Naive thymus-derived CD4-positive, alpha-beta T cell (primary cell): ENCODE results near the gene ANKRD9. TPM values are rescaled to one million over a fixed set of nuclear protein-coding genes. Genes with fewer than 3 reads are reported as not detected.

ENCODE experiments used
- ATAC-seq: fragments of 150-1000 bp; cut with Tn5 transposase; 2 replicates; pipeline ENCODE4 v1.10.0; 2021; ENCODE audit warnings: mild to moderate bottlenecking, moderate library complexity
- CTCF ChIA-PET: fragments of 350-600 bp; sonication (Branson Sonifier 250); formaldehyde crosslinking; loops from one replicate; lab custom pipeline; 2021; ENCODE audit warnings: antibody characterized with exemption; lab: Charles Lee
- POLR2A ChIA-PET: fragments of 350-600 bp; sonication (Branson Sonifier 250); formaldehyde crosslinking; loops from one replicate; lab custom pipeline; 2021; ENCODE audit warnings: antibody characterized with exemption, inconsistent platforms; lab: Charles Lee
- DNase-seq, 9 donors: peaks; one replicate each; pipeline versions ENCODE4 v3.0.0 to v3.0.0-alpha.2; 2020 to 2022; ENCODE audit warnings: mixed read lengths in 1 of 9
- H3K27ac ChIP-seq: one replicate; pipeline ENCODE4 v1.7.0; 2013; ENCODE audit warnings: mild to moderate bottlenecking, low read depth, low read length, moderate library complexity
- H3K27me3 ChIP-seq, 2 donors: one replicate each; pipeline ENCODE4 v1.7.0; 2013; ENCODE audit warnings: low read length in 2 of 2, mild to moderate bottlenecking in 2 of 2, moderate library complexity in 2 of 2; ENCODE audit not compliant: control insufficient read depth in 2 of 2, insufficient read depth in 2 of 2
- H3K36me3 ChIP-seq, 3 experiments: 1 replicate in 2 of 3; 2 replicates in 1 of 3; pipeline ENCODE4 v1.7.0; 2013; ENCODE audit warnings: low read length in 3 of 3, mild to moderate bottlenecking in 3 of 3, moderate library complexity in 1 of 3; ENCODE audit not compliant: insufficient read depth in 3 of 3, control insufficient read depth in 2 of 3
- H3K4me1 ChIP-seq, 2 donors: one replicate each; pipeline ENCODE4 v1.7.0; 2013; ENCODE audit warnings: low read length in 2 of 2, mild to moderate bottlenecking in 2 of 2, moderate library complexity in 1 of 2; ENCODE audit not compliant: control insufficient read depth in 2 of 2, insufficient read depth in 2 of 2
- H3K4me3 ChIP-seq: 2 replicates; pipeline ENCODE4 v1.7.0; 2013; ENCODE audit warnings: mild to moderate bottlenecking, low read length
- H3K9me3 ChIP-seq, 3 experiments: 1 replicate in 2 of 3; 2 replicates in 1 of 3; pipeline ENCODE4 v1.7.0; 2013; ENCODE audit warnings: low read length in 3 of 3; ENCODE audit not compliant: control insufficient read depth in 2 of 3
- H3K27ac Mint-ChIP-seq, 9 donors: one replicate each; pipeline ENCODE4 v1.8.0; 2020 to 2022; ENCODE audit warnings: mixed read lengths in 9 of 9, mild to moderate bottlenecking in 8 of 9, moderate library complexity in 5 of 9, inconsistent platforms in 2 of 9
- H3K27me3 Mint-ChIP-seq, 5 donors: one replicate each; pipeline ENCODE4 v1.8.0; 2021 to 2022; ENCODE audit warnings: mixed read lengths in 5 of 5, mild to moderate bottlenecking in 1 of 5
- H3K36me3 Mint-ChIP-seq, 5 donors: one replicate each; pipeline ENCODE4 v1.8.0; 2020 to 2022; ENCODE audit warnings: mixed read lengths in 5 of 5, mild to moderate bottlenecking in 3 of 5, inconsistent platforms in 1 of 5
- H3K4me1 Mint-ChIP-seq, 7 donors: one replicate each; pipeline ENCODE4 v1.8.0; 2020 to 2022; ENCODE audit warnings: mixed read lengths in 7 of 7, mild to moderate bottlenecking in 3 of 7, inconsistent platforms in 1 of 7
- H3K4me3 Mint-ChIP-seq, 10 donors: one replicate each; pipeline ENCODE4 v1.8.0; 2020 to 2022; ENCODE audit warnings: mild to moderate bottlenecking in 10 of 10, mixed read lengths in 10 of 10, moderate library complexity in 6 of 10, inconsistent platforms in 2 of 10
- H3K9me3 Mint-ChIP-seq, 11 donors: one replicate each; pipeline ENCODE4 v1.8.0; 2020 to 2022; ENCODE audit warnings: mixed read lengths in 11 of 11, mild to moderate bottlenecking in 4 of 11, inconsistent platforms in 1 of 11, moderate library complexity in 1 of 11
- intact Hi-C, 2 donors: fragments of 100-400 bp; cut with micrococcal nuclease; formaldehyde crosslinking; loops; one replicate each; pipeline ENCODE4 v1.15.1; 2023
- polyA plus RNA-seq, 2 donors: library from polyadenylated mRNA; unstranded; fragments of 300-500 nt; fragmentation: Illumina TruSeq; gene quantifications; one replicate each; pipeline ENCODE4 v1.2.3, GENCODE V29; 2021
- total RNA-seq, 6 experiments: library from RNA in 5 of 6; stranded (reverse) in 5 of 6; gene quantifications; 1 replicate in 5 of 6; 2 replicates in 1 of 6; pipeline ENCODE4 v1.2.3 and lab custom pipeline; 2021 to 2026

ANKRD9 gene
- total and polyA plus RNA-seq, 7 experiments from 2014 or later = 0.26 to 8.1 (median 1.4) TPM

- ChIA-PET POLR2A (no interaction called here), CTCF (no interaction called here)
- Histone ChIP-seq H3K4me1 (no peaks in the 10 kb centered on the region), H3K27me3 (no peaks in the 10 kb centered on the region), H3K4me3 (no peak overlapping the region), H3K36me3 (no peaks in the 10 kb centered on the region), H3K9me3 (no peaks in the 10 kb centered on the region), H3K27ac (no peak overlapping the region)
- intact Hi-C loops = no loop called here
- H3K27ac Mint-ChIP-seq = no peak overlapping the region
- DNase-seq (no peak), ATAC-seq (no peak)
- peaks cover 4 to 10% (median 8%) of the 10 kb centered on the region in 7 donors for H3K4me1 Mint-ChIP-seq
- H3K9me3 Mint-ChIP-seq = peaks cover 0 to 15% (median 5%) of the 10 kb centered on the region in 11 donors
- H3K4me3 Mint-ChIP-seq = no peak overlapping the region
- no peaks in the 10 kb centered on the region for H3K27me3 Mint-ChIP-seq
- peaks cover 6 to 39% (median 20%) of the 10 kb centered on the region in 5 donors for H3K36me3 Mint-ChIP-seq
These were observed 28.2 kb downstream of the ANKRD9 start for GRCh38 chr14:102481371-102481770.

GRCh38 chr14:102479777-102480176 is 29.8 kb downstream of the ANKRD9 start:
- Mint-ChIP-seq H3K27me3 (no peaks in the 10 kb centered on the region), H3K4me1 (peaks cover 4 to 10% (median 8%) of the 10 kb centered on the region in 7 donors), H3K27ac (no peak overlapping the region), H3K36me3 (peaks cover 4 to 42% (median 20%) of the 10 kb centered on the region in 5 donors), H3K4me3 (peak overlapping the region in 1 of 10 donors; percentile 6), H3K9me3 (peaks cover 0 to 15% (median 5%) of the 10 kb centered on the region in 11 donors)
- no peaks in the 10 kb centered on the region for H3K4me1 ChIP-seq
- no peak for ATAC-seq
- no peak overlapping the region for H3K27ac ChIP-seq
- H3K4me3 ChIP-seq = no peak overlapping the region
- intact Hi-C loops = no loop called here
- no peaks in the 10 kb centered on the region for H3K36me3 ChIP-seq
- POLR2A ChIA-PET = no interaction called here
- no peaks in the 10 kb centered on the region for H3K9me3 ChIP-seq
- H3K27me3 ChIP-seq = no peaks in the 10 kb centered on the region
- no peak for DNase-seq
- CTCF ChIA-PET = no interaction called here

GRCh38 chr14:102479107-102479506 is 30.5 kb downstream of the ANKRD9 start:
- H3K4me1 ChIP-seq = no peaks in the 10 kb centered on the region
- no peaks in the 10 kb centered on the region for H3K27me3 ChIP-seq
- no peaks in the 10 kb centered on the region for H3K36me3 ChIP-seq
- Mint-ChIP-seq H3K9me3 (peaks cover 0 to 13% (median 5%) of the 10 kb centered on the region in 11 donors), H3K36me3 (peaks cover 4 to 40% (median 19%) of the 10 kb centered on the region in 5 donors), H3K27ac (peak overlapping the region in 2 of 9 donors; percentile 15 to 62), H3K27me3 (no peaks in the 10 kb centered on the region), H3K4me3 (no peak overlapping the region), H3K4me1 (peaks cover 4 to 10% (median 8%) of the 10 kb centered on the region in 7 donors)
- ATAC-seq (no peak), DNase-seq (no peak)
- POLR2A ChIA-PET = no interaction called here
- CTCF ChIA-PET = no interaction called here
- no peaks in the 10 kb centered on the region for H3K9me3 ChIP-seq
- H3K4me3 ChIP-seq = no peak overlapping the region
- H3K27ac ChIP-seq = no peak overlapping the region
- intact Hi-C loops = no loop called here

- no peak overlapping the region for H3K27ac Mint-ChIP-seq
- CTCF ChIA-PET = no interaction called here
- H3K9me3 Mint-ChIP-seq = no peaks in the 10 kb centered on the region
- H3K36me3 Mint-ChIP-seq = peaks cover 5 to 36% (median 10%) of the 10 kb centered on the region in 5 donors
- Histone ChIP-seq H3K27me3 (no peaks in the 10 kb centered on the region), H3K4me3 (no peak overlapping the region), H3K27ac (no peak overlapping the region), H3K4me1 (no peaks in the 10 kb centered on the region), H3K36me3 (no peaks in the 10 kb centered on the region), H3K9me3 (no peaks in the 10 kb centered on the region)
- POLR2A ChIA-PET = no interaction called here
- DNase-seq (no peak), ATAC-seq (no peak)
- H3K4me1 Mint-ChIP-seq = peaks cover 15 to 24% (median 18%) of the 10 kb centered on the region in 7 donors
- no peak overlapping the region for H3K4me3 Mint-ChIP-seq
- intact Hi-C loops = no loop called here
- H3K27me3 Mint-ChIP-seq = no peaks in the 10 kb centered on the region
These were observed 34.6 kb downstream of the ANKRD9 start for GRCh38 chr14:102474934-102475333.

- no peak overlapping the region for H3K27ac ChIP-seq
- no peak overlapping the region for H3K4me3 ChIP-seq
- no peak overlapping the region for H3K4me3 Mint-ChIP-seq
- DNase-seq (no peak), ATAC-seq (no peak)
- no peaks in the 10 kb centered on the region for H3K27me3 Mint-ChIP-seq
- H3K27me3 ChIP-seq = no peaks in the 10 kb centered on the region
- peak overlapping the region in 1 of 9 donors; percentile 36 for H3K27ac Mint-ChIP-seq
- peaks cover 8 to 14% (median 11%) of the 10 kb centered on the region in 7 donors for H3K4me1 Mint-ChIP-seq
- H3K36me3 Mint-ChIP-seq = peaks cover 7 to 38% (median 22%) of the 10 kb centered on the region in 5 donors
- H3K36me3 ChIP-seq = no peaks in the 10 kb centered on the region
- ChIA-PET CTCF (no interaction called here), POLR2A (no interaction called here)
- H3K4me1 ChIP-seq = no peaks in the 10 kb centered on the region
- H3K9me3 ChIP-seq = no peaks in the 10 kb centered on the region
- intact Hi-C loops = no loop called here
- no peaks in the 10 kb centered on the region for H3K9me3 Mint-ChIP-seq
These were observed 36.0 kb downstream of the ANKRD9 start for GRCh38 chr14:102473559-102473958.

- Mint-ChIP-seq H3K27ac (no peak overlapping the region), H3K9me3 (no peaks in the 10 kb centered on the region)
- CTCF ChIA-PET = no interaction called here
These were observed 36.8 kb downstream of the ANKRD9 start for GRCh38 chr14:102472791-102473150.

More at GRCh38 chr14:102472791-102473150, 36.8 kb downstream of the ANKRD9 start:
- Mint-ChIP-seq H3K4me3 (no peak overlapping the region), H3K36me3 (peaks cover 10 to 43% (median 27%) of the 10 kb centered on the region in 5 donors), H3K27me3 (no peaks in the 10 kb centered on the region), H3K4me1 (peaks cover 8 to 14% (median 11%) of the 10 kb centered on the region in 7 donors)
- Histone ChIP-seq H3K4me3 (no peak overlapping the region), H3K27me3 (no peaks in the 10 kb centered on the region), H3K4me1 (no peaks in the 10 kb centered on the region), H3K27ac (no peak overlapping the region), H3K9me3 (no peaks in the 10 kb centered on the region), H3K36me3 (no peaks in the 10 kb centered on the region)
- ATAC-seq (no peak), DNase-seq (no peak)
- intact Hi-C loops = no loop called here
- POLR2A ChIA-PET = interaction anchor here (0.6 kb wide), 1 partner anchor 46 kb away, joined by 4 read pairs; no protein-coding TSS in a partner anchor
